HG02943 (cell line): ENCODE measurements around the gene FOSL2.
"Not testable (repeated sequence)": the region's sequence is repeated elsewhere in the genome, so short reads cannot be mapped to it uniquely, and the experiment has no call there.

ENCODE experiments used
- ATAC-seq: cut with Tn5 transposase; IDR thresholded peaks from one replicate; pipeline ENCODE4 v1.9.1; 2021; ENCODE audit warnings: mild to moderate bottlenecking, low read depth, moderate library complexity; ENCODE audit not compliant: unreplicated experiment

The FOSL2 gene

DNA sequence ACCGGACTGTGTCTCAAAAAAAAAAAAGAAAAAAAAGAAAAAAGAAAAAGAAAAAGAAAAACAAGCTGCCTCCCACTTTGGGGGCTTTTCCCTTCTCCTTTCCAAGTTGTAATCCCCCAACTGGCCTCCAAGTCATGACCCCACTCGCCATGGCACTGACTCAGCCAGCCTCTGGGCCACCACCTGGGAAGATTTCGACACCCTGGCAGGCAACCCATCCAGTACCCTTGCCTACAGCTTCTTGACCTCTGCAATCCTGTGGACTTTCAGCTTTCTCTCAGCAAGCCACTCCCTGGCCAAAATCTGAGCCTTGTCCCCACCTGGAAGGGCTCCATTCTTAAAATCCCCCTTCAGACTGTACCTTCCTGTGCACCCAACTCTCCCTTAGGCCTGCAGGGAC, 22.3 kb upstream of the FOSL2 start:
- ATAC-seq = no peak

DNA sequence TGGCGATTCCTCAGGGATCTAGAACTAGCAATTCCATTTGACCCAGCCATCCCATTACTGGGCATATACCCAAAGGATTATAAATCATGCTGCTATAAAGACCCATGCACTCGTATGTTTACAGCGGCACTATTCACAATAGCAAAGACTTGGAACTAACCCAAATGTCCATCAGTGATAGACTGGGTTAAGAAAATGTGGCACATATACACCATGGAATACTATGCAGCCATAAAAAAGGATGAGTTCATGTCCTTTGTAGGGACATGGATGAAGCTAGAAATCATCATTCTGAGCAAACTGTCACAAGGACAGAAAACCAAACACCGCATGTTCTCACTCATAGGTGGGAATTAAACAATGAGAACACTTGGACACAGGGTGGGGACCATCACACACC, 20.9 kb upstream of the FOSL2 start:
- not testable (repeated sequence) for ATAC-seq

DNA sequence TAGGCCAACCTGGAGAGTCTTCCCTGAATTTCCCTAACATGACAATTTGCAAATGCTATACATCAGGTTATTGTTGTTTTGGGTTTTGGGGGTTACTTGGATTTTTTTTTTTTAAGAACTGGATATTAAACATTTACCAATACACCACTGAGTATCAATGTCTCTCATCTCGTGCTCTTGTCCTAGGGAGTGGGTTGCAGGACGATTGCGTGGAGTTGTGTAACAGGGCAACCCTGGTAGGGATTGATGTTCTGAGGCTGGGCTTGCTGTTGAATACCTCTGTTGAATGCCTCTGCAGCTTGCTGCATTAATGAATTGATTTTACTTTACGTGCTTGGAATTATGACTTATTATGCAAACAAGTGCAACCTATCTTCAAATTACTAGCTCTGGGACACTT, 18.8 kb upstream of the FOSL2 start:
- no peak for ATAC-seq

DNA sequence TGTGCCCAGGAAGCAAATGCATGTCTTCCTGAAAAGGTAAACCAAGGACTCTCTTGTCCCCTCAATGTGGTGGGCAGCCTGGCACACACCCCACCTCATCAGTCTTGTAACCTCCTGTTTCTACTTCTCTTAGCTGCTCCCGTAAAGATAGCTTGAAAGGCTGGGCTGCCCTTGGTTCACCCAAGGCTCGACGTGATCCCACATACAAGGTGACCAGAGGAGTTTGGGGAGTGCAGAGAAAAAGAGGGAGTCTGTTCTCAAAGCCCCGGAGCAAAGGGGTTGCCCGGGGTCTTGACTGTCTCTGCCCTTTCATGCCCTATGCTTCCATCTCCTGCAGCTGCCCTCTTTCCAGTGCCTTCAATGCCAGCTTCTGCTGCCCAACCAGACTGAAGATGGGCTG, 18.3 kb upstream of the FOSL2 start:
- ATAC-seq = no peak

DNA sequence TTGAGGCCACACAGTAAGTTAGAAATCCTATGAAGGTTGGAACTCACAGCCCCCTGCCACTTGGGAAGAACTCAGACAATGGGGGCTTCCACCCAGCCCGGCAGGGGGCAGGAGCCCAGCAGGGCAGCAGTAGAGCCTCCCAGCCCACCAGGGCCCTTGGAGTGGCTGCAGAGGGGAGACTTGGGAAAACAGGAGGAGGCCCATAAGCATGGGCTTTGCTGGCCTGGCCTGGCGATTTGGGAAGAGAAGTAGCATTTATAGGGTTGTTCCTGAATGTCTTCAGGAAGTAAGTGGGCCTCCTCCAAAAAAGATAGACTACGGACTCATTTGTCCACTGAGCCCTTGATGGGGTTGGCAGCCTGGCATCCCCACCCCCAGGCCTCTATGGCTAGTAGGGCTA, 17.4 kb upstream of the FOSL2 start:
- ATAC-seq = no peak

DNA sequence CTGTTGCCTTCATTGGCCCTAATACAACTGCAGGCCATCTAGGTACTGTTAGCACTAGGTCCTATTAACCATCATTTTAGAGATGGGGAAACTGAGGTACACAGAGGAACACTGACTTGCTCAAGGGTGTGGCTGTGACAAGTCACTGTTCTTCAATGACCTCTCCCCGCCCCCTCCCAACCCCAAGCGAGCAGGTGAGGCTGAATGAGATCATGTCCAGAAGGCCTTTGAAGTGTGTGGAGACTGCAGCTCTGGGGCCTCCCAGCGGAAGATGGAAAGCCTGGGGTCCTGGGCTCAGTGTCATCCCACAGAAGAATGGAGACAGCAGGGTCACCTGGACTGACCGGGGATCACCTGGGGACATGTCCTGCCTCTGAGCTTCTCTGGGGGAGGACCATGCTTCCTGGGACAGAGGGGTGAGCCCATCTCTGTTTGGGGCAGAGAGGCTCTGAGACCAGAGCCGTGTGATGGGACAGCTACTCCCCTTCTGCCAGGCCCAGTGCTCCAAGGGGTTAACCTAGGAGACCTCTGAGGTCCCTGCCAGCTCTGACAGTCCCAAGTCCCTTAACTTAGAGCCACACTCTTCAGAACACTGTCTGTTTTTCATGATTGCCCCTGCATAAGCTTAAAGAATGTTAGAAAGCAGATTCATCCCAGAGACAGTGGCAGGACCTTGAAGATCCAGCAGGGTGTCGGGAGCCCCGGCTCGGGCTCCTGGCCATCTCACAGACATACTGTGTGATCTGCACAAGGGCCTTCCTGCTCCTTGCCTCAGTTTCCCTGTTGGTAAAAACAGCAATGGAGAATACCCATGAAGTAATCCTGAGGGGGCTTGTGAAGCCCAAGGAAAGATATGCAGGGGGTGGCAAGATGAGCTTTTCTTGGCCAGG, 16.7 kb upstream of the FOSL2 start:
- no peak for ATAC-seq

DNA sequence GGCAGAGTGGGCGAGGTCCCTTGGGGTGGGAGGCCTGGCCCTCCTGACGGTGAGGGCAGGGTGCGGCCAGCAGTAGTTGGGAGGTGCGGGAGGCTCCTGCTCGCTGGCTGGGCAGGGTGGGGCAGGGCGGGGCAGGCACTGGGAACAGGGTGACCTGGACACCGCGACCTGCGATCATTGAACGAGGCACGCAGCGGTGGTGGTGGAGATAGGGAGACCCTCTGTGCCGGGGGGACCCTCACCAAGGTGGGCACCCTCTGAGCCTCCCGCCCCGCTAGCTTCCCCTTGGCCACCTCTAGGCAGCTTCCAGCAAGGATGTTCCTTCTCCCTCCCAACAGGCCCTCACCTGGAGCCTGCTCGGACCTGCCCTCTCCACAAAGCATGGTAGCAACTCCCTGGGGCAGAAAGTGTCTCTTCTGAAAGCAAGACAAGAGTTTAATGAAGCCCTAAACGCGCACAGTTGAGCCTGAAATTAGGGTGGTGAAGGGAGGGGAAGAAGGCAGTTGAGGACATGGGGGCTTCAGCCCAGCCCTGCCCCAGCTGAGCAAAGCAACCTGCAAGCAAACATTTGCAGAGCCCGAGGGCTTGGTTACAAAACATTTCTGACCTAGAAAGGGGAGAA, 15.4 kb upstream of the FOSL2 start:
- ATAC-seq = no peak

DNA sequence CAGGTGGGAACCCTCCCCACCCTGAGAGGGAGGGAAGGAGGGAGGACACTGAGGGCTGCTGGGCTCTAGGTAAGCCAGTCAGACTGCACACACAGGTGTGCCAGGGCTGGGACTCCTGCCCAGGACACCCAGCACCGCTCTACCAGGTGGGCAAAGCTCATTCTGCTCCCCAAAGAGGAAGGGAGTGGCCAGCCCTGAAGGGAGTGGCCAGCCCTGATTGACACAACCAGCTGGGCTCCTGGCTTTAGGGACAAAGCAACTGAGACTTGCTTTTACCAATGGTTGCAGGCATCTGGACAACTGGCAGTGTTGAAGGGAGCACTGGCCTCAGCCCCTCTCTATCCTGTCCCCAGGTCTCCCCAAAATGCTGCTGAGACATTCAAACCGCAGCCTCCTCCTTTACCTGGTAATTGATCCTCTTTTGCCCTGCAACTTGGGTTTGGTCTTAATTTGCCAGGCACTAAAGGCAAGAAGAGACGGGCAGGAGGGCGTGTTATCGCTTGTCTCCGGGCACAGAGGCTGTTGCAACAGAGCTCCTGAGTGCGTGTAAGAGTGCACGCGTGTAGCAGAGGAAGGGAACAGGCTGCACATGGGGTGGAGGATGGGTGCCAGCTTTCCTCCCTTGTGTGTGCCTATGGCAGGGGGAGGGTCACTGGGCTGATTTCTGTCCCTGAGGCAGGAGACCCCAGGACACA, 14.5 kb upstream of the FOSL2 start:
- no peak for ATAC-seq

DNA sequence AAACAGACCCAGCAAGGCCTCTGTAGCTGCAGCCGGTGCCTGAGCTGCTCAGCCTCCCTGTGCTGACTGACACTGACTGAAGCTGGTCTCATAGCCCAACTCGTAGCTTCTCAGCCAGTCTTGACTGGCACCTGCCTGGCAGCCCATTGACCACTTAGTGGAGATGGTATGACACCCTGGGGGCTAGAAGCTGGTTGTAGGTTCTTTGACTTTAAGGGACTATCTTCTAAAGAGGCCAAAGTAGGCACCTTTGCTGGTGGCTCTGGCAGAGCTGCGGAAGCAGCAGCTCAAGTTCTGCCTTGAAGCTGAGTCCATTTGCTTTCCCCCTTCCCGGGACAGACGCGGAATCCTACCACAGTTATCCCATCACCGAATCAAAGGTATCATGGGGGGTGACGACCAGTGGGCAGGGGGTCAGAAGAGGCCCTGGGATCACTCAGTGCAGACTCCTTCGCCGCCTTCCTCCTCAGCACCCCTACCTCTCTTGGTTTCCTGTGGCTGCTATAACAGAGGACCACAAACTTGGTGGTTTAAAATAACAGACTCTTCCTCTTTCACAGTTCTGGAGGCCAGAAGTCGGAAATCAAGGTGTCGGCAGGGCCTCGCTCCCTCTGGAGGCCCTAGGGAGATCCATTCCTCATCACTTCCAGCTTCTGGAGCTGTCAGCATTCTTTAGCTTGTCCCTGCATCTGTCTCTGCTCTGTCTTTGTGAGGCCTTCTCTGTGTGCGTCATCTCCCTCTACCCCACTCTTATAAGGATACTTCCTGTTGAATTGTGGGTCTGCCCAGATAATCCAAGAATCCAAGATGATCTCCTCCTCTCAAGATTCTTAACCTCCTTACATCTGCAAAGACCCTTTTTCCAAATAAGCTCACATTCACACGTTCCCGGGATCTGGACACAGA, 13.7 kb upstream of the FOSL2 start:
- ATAC-seq = no peak

DNA sequence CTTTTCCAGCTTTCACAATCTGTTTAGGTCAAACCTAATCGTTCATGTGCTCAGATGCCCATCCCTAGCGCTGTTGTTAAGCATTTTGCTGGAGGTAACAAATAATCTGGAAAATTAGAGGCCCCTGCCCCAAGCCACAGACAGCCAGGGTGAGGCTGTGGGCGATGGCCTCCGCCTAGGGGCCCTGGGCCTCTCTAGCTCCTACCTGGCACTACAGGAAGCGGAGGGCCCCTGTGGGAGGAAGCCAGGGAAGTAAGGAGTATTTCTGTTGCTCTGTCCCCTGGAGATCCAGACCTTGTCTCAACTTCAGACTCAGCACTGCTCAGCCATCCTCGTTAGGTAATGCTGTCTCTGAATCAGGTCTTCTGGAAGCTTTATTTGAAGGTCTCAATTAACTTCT, 12.4 kb upstream of the FOSL2 start:
- no peak for ATAC-seq

DNA sequence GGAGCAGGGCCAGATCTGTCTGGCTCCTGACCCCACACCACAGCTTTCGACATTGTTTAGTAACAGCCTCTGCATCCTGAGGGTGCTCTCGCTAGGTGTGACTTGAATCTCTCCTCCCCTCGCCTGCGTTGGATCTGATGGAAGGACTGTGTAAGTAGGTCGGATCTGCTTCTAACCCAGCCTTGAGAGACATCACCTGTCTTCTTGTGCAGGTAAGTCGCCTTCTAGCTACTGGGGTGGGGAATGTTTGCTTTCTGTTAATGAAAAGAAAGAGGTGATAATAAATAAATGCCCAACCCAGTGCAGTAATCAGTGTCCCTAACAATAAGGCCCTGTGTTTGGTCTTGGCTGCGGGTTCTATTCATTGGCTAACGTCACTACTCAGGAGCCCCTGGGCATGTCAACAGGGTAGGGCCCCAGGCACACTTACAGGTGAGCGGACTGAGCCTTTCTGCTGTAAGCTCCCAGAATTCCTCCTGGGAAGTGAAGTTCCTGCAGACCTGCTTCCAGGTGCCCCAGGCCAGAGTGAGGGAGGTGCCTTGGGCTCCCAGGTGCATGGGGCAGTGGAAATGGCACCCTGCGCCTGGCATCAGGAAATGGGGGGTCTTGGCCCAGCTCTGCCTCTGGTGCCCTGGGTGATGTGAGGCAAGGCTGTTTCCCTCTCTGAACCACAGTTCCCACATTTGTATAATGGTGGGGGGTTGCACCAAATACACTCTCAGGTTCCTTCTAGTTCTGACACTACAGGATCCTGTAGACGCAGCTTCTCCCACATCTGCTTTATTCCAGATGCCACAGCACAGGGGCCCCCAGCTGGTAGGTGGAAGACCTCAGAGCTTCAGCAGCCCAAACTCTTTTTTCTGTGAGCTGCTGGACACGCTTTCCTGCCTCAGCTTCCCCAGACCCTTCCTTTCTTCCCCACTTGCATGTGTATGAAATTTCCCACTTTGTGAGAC, 11.2 kb upstream of the FOSL2 start:
- no peak for ATAC-seq

DNA sequence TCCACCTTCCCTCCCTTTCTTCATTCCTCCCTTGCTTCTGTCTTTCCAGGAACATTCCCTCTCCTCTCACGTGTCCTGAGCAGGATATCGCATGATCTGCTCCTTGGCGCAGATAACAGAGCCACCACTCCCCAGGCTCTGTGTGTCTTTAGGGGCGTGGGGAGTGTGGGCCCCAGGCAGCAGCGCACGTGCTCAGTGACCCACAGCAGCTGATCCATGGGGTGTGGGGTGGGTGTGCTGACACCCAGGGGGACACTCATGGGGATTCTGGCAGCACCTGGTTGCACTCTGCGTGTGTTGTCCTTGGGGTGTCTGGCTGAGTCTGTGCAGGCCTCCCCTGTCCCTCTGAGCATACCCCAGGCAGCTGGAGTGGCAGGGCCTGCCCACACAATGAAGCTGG, 9.9 kb upstream of the FOSL2 start:
- no peak for ATAC-seq

DNA sequence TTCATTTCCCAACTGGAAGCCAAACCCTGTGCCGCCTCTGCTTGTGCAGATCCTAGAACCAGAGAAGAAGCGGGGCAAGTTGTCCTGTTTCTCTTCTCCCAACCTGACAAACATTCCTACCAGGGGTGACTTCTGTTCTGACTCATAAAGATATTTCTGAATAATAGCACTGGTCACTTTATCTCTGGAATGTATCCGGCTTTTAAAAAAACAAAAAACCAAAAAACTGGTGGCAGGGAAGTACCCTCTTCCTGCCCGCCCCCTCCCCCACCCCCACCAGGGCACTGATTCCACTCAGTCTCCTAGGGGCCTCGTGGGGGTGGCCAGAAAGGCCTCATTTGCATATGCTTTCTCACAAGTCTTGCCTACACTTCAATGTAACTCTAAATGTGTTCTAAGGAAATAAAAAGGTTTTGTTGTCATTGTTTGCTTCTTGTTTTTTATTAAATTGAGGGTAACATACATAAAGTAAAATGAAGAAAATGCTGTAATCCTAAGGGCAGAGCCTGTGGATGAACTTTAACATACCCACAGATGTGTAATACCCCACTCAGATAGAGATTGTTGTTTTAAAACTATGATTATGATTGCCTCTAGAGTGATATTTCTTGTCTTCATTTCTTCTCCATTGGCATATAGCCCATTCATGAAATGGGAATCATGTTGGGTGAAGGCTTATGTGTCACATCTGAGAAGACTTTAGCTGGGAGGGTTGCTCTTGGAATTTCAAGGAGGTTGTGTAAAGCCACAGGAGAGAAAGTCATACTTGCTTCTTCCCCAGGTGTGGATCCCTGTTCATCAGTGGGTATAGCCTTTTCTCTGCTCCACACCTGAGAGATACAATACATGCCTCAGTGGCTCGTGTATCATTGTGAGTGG, 5.3 kb upstream of the FOSL2 start:
- no peak for ATAC-seq

DNA sequence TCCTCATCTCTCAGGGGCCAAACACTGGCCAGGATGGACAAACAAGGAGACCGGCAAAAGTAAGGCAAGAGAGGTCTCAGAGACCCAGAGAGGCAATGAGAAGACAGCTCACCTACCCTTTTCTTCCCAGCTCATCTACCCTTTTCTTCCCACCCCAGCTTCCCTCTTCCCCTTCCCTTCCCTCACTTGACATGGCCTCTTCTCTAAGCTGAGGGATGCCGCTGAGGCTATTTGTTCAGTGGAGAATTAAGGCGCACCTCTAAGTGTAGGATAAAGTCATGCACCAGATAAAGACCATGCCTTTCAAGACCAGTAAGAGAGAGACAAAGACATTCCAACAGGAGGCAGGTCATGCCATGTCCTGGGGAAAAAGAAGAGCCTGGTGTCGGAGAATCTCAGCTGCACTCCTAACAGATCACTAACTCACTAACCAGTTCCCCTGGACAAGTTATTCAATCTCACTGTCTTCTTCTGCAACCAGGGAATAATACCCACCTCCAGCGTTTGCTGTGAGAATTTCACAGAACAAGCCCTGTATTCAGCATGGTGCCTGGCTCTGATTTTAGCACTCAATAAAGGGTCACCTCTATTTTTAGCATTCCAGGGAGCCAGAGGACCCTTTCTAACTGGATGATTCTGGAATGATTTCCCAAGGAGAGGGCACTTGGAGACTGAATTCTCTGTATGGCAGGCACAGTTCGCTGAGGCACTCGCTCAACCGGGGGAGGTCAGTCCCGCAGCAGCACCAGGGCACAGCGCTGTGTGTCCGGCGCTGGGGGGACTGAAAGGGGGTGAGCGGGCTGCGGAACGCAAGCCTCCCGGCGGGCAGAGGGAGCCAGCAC, 3.0 kb upstream of the FOSL2 start:
- ATAC-seq = no peak

DNA sequence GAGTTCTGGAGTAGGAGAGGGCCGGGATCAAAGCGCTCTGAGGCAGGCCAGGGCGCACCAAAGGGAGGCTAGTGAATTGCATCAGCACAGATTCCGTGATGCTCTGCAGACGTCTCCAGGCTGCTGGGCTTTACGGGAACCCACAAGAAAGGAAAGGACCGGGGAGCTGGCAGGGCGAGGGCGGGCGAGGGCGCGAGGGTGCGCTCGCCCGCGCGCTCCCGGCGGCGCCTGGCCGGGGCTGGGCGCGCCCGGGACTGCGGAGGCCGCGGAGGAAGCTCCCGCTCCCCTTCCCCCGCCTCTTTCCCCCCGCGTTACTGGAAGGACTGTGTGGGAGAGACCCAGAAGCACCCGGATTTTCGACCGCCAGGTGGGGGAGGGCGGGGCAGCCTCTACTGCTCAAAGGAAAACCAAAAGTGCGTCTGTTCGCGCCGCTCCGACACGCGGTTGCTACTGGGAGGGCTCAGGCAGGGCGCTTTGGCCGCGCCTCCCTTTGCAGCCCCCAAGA, 2.4 kb upstream of the FOSL2 start:
- no peak for ATAC-seq

DNA sequence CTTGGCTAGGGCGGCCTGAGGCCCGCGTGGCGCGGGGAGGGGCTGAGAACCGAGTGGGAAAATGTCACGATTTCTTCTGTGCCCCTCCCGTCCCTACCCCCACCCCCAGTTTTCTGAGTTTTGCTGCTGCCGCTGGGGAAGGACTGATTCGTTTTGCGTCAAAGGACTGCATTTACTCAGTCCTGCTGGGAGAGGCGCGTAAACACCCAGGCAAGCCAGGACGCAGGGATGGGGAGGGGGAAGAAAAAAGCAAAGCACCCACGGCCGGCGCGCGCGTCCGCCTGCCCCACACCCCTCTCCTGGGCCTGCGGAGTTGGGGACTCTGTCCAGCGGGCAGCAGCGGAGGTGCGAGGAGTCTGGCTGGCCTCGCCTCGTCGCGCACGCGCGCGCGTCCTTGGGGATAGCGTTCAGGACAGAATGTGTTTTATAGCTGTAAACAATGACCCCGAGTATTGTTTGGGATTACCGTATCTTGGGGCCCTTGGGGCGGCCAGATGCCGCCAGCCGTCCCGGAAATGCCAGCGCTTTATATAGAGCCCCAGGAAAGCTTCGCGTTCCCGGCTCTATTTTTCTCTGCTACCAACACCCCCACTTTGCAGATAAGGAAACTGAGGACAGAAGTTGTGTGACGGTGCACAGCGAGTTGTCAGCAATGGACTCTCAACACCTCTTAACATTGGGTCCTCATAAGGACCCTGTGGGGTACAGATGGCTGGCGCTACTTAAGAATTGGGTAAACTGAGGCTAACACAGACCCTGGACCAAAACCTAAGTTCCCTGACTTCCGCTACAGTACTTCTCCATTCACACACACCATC, 1.7 kb upstream of the FOSL2 start:
- no peak for ATAC-seq
